GM15510 (cell line): ENCODE measurements around the gene SPDYC.
A peak's percentile ranks its signal among the peaks of the same experiment; 100 is the strongest.

Experiments
- POLR2A ChIP-seq: IDR thresholded peaks from 3 replicates; pipeline ENCODE4 v1.6.1; 2011; ENCODE audit warnings: borderline replicate concordance; ENCODE audit not compliant: insufficient read length; ENCODE audit errors: extremely low read depth

SPDYC gene, protein sequence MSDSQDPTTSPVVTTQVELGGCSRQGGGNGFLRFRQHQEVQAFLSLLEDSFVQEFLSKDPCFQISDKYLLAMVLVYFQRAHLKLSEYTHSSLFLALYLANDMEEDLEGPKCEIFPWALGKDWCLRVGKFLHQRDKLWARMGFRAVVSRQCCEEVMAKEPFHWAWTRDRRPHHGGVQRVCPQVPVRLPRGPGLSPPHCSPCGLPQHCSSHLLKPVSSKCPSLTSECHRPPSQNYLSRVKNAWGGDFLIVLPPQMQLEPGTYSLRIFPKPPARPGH

DNA sequence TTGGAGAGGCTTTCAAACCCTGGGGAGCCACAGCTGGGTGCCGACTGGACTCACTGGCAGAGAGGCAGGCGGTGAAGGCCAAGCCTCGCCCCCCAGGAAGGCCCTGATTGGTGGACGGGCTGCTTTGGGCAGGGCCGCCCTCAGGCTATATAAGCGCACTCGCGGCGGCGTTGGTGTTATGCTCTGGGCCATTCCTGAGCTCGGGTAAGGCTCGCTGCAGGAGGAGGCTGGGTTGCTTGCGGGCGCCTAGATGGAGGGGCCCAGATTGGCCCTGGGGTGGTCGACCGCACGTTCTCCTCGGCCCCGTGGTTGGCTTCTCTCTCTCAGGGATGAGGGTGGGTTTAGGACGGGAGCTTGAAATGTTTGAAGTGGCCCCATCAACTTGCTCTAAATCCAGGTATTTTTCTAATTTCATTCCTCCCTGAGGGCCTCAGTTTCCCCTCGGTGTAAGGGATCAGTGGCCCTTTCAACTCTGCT, at the start of gene SPDYC:
Gene SPDYC (plus strand): TSS at position 176 of the 477 bp plus-strand sequence. CDS start 1,125 bp downstream, outside the sequence.
- TF ChIP-seq POLR2A, result no peak

DNA sequence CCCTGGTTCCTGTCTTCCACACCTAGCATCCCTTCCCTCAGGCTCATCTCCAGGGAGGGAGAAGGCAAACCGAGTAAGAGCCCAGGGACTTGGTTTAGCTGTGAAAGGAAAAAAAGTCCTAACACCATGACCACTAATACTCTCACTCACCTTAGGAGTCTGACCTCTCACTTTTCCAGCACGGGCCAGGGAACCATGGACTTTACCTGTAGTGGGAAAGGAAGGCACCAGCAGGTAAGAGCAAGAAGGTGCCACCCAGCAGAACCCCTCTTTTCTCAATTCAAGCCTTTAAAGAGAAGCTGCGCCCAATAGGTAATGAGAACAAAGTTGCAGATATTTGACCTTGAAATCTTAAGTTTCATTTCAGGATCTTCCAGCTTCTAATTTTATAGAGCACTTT, 49.2 kb upstream of the SPDYC start:
- no peak for TF ChIP-seq POLR2A

DNA sequence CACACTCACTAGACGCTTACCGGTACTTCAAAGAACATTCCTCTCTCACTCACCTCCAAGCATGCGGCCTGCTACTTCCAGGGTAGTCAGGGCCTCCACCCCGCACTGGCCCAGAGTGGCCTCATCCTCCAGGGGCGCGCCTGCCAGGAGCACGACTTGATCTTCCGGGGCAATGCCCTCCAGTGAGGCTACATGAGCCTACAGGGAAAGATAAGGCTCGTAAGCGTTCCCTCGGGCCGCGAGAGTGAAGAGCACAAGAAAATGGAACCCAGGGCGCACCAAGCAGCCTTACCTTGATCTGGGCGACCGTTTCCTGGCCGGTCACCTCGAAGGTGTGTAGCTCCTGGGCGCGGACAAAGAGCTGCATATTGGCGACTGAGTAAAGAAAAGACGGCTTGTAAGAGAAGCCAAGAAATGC, 48.6 kb upstream of the SPDYC start:
- TF ChIP-seq POLR2A, result no peak

DNA sequence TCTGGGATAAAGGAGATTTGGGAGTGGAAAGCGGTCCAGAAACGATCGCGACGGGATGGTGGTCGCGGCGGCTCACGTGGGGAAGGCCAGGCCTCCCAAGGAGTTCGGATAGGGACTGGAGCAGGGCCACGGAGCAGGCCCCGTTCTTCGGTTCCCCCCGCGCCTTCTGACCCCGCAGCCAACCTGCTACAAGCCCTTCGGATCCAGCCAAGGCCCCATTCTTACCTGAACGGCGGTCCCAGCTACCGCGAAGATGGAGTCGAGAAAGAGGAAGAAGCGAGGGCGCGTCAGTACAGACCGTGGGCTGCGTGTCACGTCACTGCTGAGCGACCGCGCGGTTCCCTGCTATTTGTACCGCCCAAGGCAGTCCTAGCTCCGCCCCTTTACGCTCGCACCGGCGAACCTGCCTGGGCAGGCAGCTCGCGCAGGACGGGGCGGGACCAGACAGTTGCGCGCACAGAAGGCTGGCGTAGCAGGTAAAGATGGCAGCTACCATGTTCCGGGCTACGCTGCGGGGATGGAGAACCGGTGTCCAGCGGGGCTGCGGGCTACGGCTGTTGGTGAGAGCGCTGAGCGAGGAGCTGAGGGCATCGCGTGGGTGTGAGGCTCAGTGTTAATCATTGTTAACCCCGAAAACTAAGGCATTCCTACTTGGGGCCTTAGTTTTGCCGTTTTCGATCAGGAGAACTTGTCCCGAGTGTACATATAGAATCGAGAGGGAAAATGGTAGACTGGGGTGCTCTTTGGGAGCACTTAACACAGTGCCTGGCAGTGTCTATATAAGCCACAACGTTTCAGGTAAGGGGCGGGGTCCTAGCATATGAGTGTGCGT, 48.0 kb upstream of the SPDYC start, which contains the start of the genes FAU and MRPL49:
Gene FAU (minus strand): TSS at position 270 of the 832 bp plus-strand sequence. CDS start 321 bp downstream, outside the sequence.
Gene MRPL49 (plus strand): TSS at position 457 of the 832 bp plus-strand sequence. CDS start 26 bp downstream, at position 483.
- TF ChIP-seq POLR2A, result peak; percentile 94

DNA sequence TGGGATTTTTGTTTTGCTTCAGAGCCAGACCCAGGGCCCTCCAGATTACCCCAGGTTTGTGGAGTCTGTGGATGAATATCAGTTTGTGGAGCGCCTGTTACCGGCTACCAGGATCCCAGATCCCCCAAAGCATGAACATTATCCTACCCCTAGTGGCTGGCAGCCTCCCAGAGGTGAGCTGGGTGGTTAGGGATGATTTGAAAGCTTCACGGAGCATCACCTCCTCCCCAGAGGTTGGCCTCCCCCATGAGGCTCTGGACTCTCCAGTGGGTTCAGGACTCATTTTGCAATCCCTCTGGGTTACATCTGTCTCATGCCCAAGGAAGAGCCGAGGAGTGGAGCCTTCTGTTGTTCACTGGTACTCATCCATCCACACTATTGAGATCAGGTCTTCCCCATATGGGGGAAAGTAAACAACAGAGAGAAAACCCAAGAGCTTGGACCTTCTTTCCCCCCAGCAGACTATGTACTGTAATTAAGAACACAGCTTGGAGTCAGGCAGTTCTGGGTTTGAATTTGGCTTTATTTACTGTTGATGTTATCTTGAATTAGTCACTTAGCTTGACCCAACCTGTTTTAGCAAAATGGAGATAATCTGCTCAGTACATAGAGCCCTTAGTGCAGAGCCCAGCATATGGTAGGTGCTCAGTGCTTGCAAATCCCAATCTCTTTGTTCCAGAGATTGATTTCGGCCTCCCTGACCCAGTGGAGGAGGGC, 45.4 kb upstream of the SPDYC start:
- no peak for TF ChIP-seq POLR2A

DNA sequence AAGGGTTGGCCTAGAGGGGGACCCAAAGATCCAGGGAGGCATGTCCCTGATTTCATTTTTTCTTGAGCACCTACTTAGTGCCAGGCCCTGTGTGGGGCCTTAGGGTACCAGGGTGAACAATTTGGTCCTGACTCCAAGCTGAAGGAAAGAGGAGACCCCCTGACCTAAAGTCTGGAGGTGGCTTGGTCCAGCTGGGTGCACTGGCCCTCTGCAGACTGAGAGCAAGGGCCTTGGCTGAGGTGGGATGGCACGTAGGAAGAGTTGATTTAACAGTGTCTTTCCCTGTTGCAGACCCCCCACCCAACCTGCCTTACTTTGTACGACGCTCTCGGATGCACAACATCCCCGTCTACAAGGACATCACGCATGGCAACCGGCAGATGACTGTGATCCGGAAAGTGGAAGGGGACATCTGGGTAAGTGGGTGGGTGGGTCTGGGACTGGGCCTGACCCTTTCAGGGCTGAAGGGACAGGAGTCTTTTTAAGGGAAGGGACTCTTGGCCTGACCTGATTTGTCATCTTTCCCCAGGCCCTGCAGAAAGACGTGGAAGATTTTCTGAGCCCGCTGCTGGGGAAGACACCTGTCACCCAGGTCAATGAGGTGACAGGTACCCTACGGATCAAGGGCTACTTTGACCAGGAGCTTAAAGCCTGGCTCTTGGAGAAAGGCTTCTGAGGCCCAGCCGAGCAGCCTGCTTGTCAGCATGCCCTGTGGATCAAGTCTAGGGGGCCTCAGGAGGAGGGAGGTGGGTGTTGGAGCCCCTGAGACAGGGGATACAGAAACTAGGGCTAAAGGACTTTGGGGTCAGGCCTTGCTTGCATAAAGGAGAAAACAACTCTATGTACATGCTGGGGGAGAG, 44.6 kb upstream of the SPDYC start:
- no peak for TF ChIP-seq POLR2A

DNA sequence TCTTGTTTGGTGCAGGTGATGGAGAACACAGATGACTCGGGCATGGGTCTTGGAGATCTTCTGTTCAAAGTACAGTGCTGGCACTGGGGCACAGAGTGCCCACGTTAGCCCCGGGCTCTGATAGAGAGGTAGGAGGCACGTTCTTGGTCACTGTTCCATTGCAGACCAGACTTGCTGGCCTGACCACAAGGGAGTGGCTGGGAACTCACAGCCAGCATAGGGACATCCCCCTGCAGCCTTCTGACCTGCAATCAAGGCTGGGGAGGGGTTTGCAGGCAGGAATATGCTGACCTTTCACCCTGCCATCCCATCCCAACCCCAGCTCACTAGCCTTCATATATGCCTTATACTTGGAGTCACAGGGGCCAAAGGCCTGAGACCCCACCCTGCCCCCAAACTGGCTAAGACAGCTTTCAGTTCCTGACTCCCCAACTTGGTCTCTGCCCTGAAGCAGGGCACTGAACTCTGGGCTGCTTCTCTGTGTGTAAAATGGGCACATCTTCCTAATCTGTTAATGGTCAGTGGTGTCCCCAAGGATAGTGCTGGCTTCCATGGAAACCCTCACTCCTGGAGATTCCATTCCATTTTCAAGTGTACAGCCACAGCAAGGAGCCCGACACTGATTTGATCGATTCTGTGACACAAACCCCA, 43.3 kb upstream of the SPDYC start:
- peak; percentile 40 for TF ChIP-seq POLR2A

DNA sequence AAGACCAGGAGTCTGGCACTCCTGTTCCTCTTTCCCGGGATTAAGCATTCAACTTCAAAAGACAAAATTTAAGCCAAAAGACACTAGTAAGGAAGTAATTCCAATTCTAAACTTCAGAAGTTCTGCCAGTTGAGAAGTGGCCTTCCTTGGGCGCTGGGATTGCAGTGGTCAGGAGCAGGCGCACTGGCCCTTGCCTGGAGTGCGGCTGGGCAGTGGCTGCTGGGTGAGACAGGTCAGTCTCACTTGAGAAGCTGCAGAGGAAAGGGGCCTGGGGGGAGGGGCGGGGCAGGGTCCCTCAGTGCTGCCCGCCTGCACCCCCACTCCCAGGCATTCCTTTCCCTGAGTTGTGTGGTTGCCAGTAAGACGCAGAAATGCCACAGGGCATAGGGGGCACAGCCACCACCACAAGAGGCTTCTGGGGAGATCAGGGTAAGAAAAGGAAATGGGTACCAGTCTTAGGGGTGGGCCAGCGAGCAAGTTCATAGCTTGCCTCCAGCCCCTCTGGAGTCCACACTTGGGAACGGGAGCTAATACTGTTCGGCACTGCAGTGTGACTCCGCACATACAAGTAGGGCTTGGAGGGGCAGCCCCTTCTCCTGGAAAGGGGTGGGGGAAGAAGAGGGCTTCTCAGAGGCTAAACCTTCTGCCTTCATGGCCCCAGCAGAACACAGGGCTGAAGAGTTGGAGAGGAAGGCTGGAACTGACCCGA, 42.4 kb upstream of the SPDYC start:
- no peak for TF ChIP-seq POLR2A

DNA sequence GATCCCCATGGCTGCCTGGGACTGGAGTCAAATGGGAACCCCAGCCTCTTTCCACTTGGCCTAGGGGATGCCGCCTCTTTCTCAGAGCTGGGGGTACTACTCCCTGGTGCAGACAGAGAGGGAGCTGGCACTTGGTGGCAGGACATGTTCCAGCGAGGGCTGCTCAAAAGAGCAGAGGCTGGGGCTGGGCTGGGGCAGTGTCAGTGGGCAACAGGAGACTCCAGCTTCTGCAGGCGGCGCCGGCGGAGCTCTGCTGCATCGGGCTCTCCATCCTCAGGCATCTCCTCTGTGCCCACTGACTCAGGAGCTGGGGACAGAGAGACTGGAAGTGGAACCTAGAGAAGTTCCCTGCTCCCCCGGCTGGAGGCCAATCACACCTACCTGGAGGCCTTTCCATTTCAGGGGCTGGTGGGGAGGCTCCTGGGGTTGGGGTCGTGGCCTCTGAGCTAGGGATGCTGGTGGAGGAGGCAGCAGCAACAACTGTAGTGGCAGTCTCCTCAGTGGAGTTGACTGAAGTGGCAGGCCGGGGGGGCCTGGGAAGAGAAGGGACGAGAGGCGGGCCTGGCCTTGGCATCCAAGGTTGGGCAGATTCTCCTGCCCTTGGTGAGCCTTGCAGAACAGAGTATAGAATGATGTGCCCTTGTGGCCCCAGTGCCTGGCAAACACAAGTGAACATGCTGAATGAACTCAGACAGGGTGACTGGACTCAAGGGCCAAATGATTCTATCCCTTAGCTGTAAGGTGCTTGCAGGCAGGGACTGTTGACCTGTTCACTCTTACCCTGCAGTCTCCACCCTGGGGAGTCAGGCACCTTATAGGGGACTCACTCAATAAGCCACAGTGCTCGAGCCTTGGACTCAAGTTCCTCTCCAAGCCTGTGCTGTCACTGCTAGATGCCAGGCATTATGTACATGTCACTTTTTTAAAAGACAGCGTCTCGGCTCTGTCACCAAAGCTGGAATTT, 41.6 kb upstream of the SPDYC start:
- no peak for TF ChIP-seq POLR2A

DNA sequence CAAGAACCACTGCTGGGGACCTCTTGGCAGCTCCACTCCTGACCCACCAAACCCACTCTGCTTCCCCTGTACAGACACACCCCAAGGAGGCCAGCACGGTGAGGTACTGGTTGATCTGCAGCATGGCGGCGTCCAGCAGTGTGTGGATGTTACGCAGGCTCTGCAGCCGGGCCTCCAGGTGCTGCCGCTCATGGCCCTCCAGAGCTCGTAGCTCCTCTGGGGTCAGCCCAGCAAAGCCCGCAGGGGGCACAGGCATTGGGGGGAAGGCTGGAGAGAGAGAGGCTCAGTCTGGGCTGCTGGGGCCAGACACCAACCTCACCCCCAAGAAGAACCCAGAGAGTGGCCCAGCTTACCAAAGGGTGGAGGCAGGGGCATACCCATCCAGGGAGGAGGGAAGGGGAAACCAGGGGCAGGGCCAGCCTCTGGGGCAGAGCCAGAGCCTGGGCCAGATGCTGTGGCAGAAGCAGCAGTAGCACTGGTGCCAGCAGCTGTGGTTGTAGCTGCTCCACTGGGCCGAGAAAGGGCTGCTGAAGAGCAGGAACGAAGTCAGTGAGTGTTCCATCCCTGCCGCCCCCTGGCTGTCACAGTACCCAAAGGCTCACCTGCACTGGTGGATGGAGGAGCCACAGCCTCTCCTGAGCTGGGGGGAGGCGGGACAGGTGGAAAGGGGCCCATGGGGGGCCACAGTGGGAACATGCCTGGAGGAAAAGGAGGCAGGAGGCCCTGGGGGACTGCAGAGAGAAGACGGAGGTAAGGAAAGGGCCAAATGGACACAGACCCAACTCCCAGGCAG, 40.2 kb upstream of the SPDYC start:
- no peak for TF ChIP-seq POLR2A
